IPS-18c (cell line): ENCODE data around the gene ARHGAP42.

Experiments used
- H3K4me3 ChIP-seq: 2 replicates; pipeline ENCODE4 v1.7.0; 2013; ENCODE audit warnings: low read depth, mild to moderate bottlenecking, low read length, moderate library complexity; ENCODE audit not compliant: insufficient read depth
- H3K9me3 ChIP-seq: one replicate; pipeline ENCODE4 v1.6.1; 2013; ENCODE audit warnings: mild to moderate bottlenecking, low read length, moderate library complexity; ENCODE audit not compliant: control insufficient read depth, insufficient read depth

Gene ARHGAP42

GRCh38 chr11:100865443-100866065 is 178.5 kb downstream of the ARHGAP42 start:
- H3K4me3 ChIP-seq, result no peak overlapping the region
- H3K9me3 ChIP-seq, result no peaks in the 10 kb centered on the region

- Histone ChIP-seq H3K4me3 (no peak overlapping the region), H3K9me3 (no peaks in the 10 kb centered on the region)
These were observed 179.4 kb downstream of the ARHGAP42 start for GRCh38 chr11:100866453-100866852.

- Histone ChIP-seq H3K9me3 (no peaks in the 10 kb centered on the region), H3K4me3 (no peak overlapping the region)
These were observed 180.5 kb downstream of the ARHGAP42 start for GRCh38 chr11:100867606-100868005.

- H3K9me3 ChIP-seq, result no peaks in the 10 kb centered on the region
- H3K4me3 ChIP-seq, result no peak overlapping the region
These were observed 182.2 kb downstream of the ARHGAP42 start for GRCh38 chr11:100869328-100869727.

GRCh38 chr11:100870138-100870537 is 183.1 kb downstream of the ARHGAP42 start:
- no peak overlapping the region for H3K4me3 ChIP-seq
- no peaks in the 10 kb centered on the region for H3K9me3 ChIP-seq

GRCh38 chr11:100872951-100873740 is 186.1 kb downstream of the ARHGAP42 start:
- no peaks in the 10 kb centered on the region for H3K9me3 ChIP-seq
- H3K4me3 ChIP-seq, result no peak overlapping the region

GRCh38 chr11:100874203-100874602 is 187.1 kb downstream of the ARHGAP42 start:
- Histone ChIP-seq H3K9me3 (no peaks in the 10 kb centered on the region), H3K4me3 (no peak overlapping the region)

GRCh38 chr11:100875521-100875869 is 188.4 kb downstream of the ARHGAP42 start:
- Histone ChIP-seq H3K9me3 (no peaks in the 10 kb centered on the region), H3K4me3 (no peak overlapping the region)

- no peak overlapping the region for H3K4me3 ChIP-seq
- no peaks in the 10 kb centered on the region for H3K9me3 ChIP-seq
These were observed 189.9 kb downstream of the ARHGAP42 start for GRCh38 chr11:100876815-100877520.

GRCh38 chr11:100878474-100878873 is 191.4 kb downstream of the ARHGAP42 start:
- Histone ChIP-seq H3K9me3 (no peaks in the 10 kb centered on the region), H3K4me3 (no peak overlapping the region)

GRCh38 chr11:100882957-100883356 is 195.9 kb downstream of the ARHGAP42 start:
- Histone ChIP-seq H3K4me3 (no peak overlapping the region), H3K9me3 (no peaks in the 10 kb centered on the region)

- H3K9me3 ChIP-seq, result no peaks in the 10 kb centered on the region
- H3K4me3 ChIP-seq, result no peak overlapping the region
These were observed 196.7 kb downstream of the ARHGAP42 start for GRCh38 chr11:100883830-100884229.

- no peaks in the 10 kb centered on the region for H3K9me3 ChIP-seq
- no peak overlapping the region for H3K4me3 ChIP-seq
These were observed 200.6 kb downstream of the ARHGAP42 start for GRCh38 chr11:100887659-100888058.

- H3K4me3 ChIP-seq, result no peak overlapping the region
These were observed 201.7 kb downstream of the ARHGAP42 start for GRCh38 chr11:100888836-100889235.

GRCh38 chr11:100889758-100890157 is 202.7 kb downstream of the ARHGAP42 start:
- no peak overlapping the region for H3K4me3 ChIP-seq

More at GRCh38 chr11:100888836-100889235, 201.7 kb downstream of the ARHGAP42 start:
- no peaks in the 10 kb centered on the region for H3K9me3 ChIP-seq

GRCh38 chr11:100890789-100891188 is 203.7 kb downstream of the ARHGAP42 start:
- no peak overlapping the region for H3K4me3 ChIP-seq
- no peaks in the 10 kb centered on the region for H3K9me3 ChIP-seq

More at GRCh38 chr11:100889758-100890157, 202.7 kb downstream of the ARHGAP42 start:
- no peaks in the 10 kb centered on the region for H3K9me3 ChIP-seq

- Histone ChIP-seq H3K4me3 (no peak overlapping the region), H3K9me3 (no peaks in the 10 kb centered on the region)
These were observed 205.8 kb downstream of the ARHGAP42 start for GRCh38 chr11:100892886-100893285.

GRCh38 chr11:100895449-100895848 is 208.4 kb downstream of the ARHGAP42 start:
- no peaks in the 10 kb centered on the region for H3K9me3 ChIP-seq
- H3K4me3 ChIP-seq, result no peak overlapping the region
